H1 (cell line): ENCODE data around the gene FAM76A. TPM values are rescaled to one million over a fixed set of nuclear protein-coding genes. Genes with fewer than 3 reads are reported as not detected.

ENCODE experiments used
- RNF2 ChIP-seq: fragments of 200-900, 300-1000 bp; sonication (generic); IDR thresholded peaks from 2 replicates; pipeline ENCODE4 v1.7.1; 2016; ENCODE audit warnings: borderline replicate concordance, low read depth, mild to moderate bottlenecking, antibody characterized with exemption, low read length; ENCODE audit not compliant: poor library complexity, severe bottlenecking; ENCODE audit errors: missing control alignments
- SIRT6 ChIP-seq: IDR thresholded peaks from one replicate; pipeline ENCODE4 v1.7.1; 2012; ENCODE audit warnings: low read length, inconsistent platforms
- SP1 ChIP-seq: IDR thresholded peaks from 2 replicates; pipeline ENCODE4 v1.6.1; 2011; ENCODE audit warnings: low read depth, low read length
- TAF1 ChIP-seq: IDR thresholded peaks from 2 replicates; pipeline ENCODE4 v1.6.1; 2011; ENCODE audit warnings: mild to moderate bottlenecking, low read depth, low read length
- TBP ChIP-seq: IDR thresholded peaks from 2 replicates; pipeline ENCODE4 v1.6.1; 2011; ENCODE audit warnings: low read depth, low read length, improper control_type of control experiment
- polyA plus RNA-seq, 7 experiments: library from polyadenylated mRNA; depleted of rRNA in 3 of 7; stranded (reverse) in 5 of 7; unstranded in 2 of 7; fragments of >200 nt in 5 of 7; fragments of 200-250 nt in 2 of 7; gene quantifications; 1 replicate in 5 of 7; 2 replicates in 1 of 7; 4 replicates in 1 of 7; pipeline versions ENCODE4 v1.2.1 to v1.2.3, GENCODE V29; 2011 to 2013; ENCODE audit warnings: missing spikeins in 2 of 7, mixed read lengths in 2 of 7
- total RNA-seq: library from RNA; stranded (reverse); fragmentation: NEBNext Ultra II Directional; extraction: Animal tissue kit (Norgen Biotek cat#: 25700); gene quantifications from 2 replicates; pipeline ENCODE4 v1.2.1, GENCODE V29; 2021
- TF ChIP-seq, protein P1 (sequence below): IDR thresholded peaks from 2 replicates; pipeline ENCODE4 v1.6.1; 2012; ENCODE audit warnings: low read length, inconsistent platforms

The FAM76A gene
- total and polyA plus RNA-seq, 2 of the 8 experiments (the other 6 are each of a cell fraction or from before 2014, with no cell fraction given), result 3.4 to 16.2 TPM

DNA sequence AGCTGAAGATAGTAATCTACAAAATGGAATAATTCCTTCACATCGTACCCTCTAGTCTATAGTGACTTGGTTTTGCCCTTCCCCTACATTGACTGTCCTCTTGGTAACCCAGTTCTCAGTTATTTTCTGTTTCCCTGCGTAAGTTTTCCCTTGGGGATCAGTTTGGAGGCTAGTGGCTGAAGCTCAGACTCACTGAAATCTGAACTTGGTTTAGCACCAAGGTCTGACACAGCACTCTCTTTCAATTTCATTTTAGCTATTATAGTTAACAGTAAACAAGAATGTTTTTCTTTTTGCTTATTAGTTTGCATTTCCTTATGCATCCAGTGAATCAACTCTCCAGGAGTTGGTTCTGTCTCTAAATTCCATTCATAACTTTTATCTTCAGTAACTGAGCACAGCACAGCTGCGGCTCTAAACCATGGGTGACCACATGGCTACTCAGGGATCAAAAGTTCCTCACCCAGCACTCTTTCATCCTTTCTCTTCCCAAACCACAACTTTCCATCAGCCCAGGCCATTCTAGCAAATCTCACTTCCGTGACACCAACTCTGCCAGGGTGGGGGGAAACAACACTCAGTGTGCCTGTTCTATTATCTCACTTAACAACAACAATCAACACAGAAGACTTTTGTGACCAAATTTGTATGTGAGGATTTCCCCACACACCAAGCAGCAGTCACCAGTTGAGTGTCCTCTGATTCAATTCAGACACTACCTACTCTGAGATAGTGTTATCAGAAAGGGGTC lies 36.2 kb upstream of the FAM76A start (continued):
- TF ChIP-seq SP1 (no peak), TAF1 (no peak), TBP (no peak), RNF2 (no peak), SIRT6 (no peak)
- TF ChIP-seq, protein P1, sequence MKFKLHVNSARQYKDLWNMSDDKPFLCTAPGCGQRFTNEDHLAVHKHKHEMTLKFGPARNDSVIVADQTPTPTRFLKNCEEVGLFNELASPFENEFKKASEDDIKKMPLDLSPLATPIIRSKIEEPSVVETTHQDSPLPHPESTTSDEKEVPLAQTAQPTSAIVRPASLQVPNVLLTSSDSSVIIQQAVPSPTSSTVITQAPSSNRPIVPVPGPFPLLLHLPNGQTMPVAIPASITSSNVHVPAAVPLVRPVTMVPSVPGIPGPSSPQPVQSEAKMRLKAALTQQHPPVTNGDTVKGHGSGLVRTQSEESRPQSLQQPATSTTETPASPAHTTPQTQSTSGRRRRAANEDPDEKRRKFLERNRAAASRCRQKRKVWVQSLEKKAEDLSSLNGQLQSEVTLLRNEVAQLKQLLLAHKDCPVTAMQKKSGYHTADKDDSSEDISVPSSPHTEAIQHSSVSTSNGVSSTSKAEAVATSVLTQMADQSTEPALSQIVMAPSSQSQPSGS, result no peak
